CD4-positive, alpha-beta memory T cell (primary cell): Measurements from ENCODE around the gene CTNNB1. TPM values are rescaled to one million over a fixed set of nuclear protein-coding genes. Genes with fewer than 3 reads are reported as not detected.
"Not testable (repeated sequence)": the region's sequence is repeated elsewhere in the genome, so short reads cannot be mapped to it uniquely, and the experiment has no call there.

Experiments used
- CTCF ChIA-PET: fragments of 350-600 bp; sonication (Branson Sonifier 250); formaldehyde crosslinking; loops from one replicate; lab custom pipeline; 2021; ENCODE audit warnings: inconsistent platforms; ENCODE audit not compliant: partially characterized antibody; lab: Charles Lee
- POLR2A ChIA-PET: fragments of 350-600 bp; sonication (Branson Sonifier 250); formaldehyde crosslinking; loops from one replicate; lab custom pipeline; 2021; ENCODE audit not compliant: partially characterized antibody; lab: Charles Lee
- DNase-seq, 5 donors: peaks; one replicate each; pipeline versions ENCODE4 v3.0.0 to v3.0.0-alpha.2; 2020 to 2022; ENCODE audit warnings: mixed read lengths in 1 of 5
- H3K27ac ChIP-seq: one replicate; pipeline ENCODE4 v1.7.0; 2013; ENCODE audit warnings: low read depth, low read length
- H3K27me3 ChIP-seq: 2 replicates; pipeline ENCODE4 v1.7.0; 2013; ENCODE audit warnings: mild to moderate bottlenecking, low read length, moderate library complexity; ENCODE audit not compliant: insufficient read depth
- H3K36me3 ChIP-seq: 2 replicates; pipeline ENCODE4 v1.7.0; 2013; ENCODE audit warnings: mild to moderate bottlenecking, low read length, moderate library complexity; ENCODE audit not compliant: insufficient read depth
- H3K4me1 ChIP-seq: 2 replicates; pipeline ENCODE4 v1.7.0; 2013; ENCODE audit warnings: mild to moderate bottlenecking, low read length, moderate library complexity; ENCODE audit not compliant: insufficient read depth
- H3K4me3 ChIP-seq, 2 donors: one replicate each; pipeline ENCODE4 v1.7.0; 2013; ENCODE audit warnings: low read length in 2 of 2, mild to moderate bottlenecking in 1 of 2
- H3K9me3 ChIP-seq, 2 donors: one replicate each; pipeline ENCODE4 v1.7.0; 2013; ENCODE audit warnings: low read length in 2 of 2, control low read depth in 1 of 2; ENCODE audit not compliant: control insufficient read depth in 1 of 2
- H3K27ac Mint-ChIP-seq, 7 donors: one replicate each; pipeline ENCODE4 v1.8.0; 2020 to 2021; ENCODE audit warnings: mixed read lengths in 7 of 7, mild to moderate bottlenecking in 6 of 7, inconsistent platforms in 3 of 7, moderate library complexity in 3 of 7
- H3K27me3 Mint-ChIP-seq, 2 donors: one replicate each; pipeline ENCODE4 v1.8.0; 2020 to 2021; ENCODE audit warnings: mixed read lengths in 2 of 2
- H3K36me3 Mint-ChIP-seq, 2 donors: one replicate each; pipeline ENCODE4 v1.8.0; 2020 to 2021; ENCODE audit warnings: mixed read lengths in 2 of 2, inconsistent platforms in 1 of 2, mild to moderate bottlenecking in 1 of 2
- H3K4me1 Mint-ChIP-seq, 4 donors: one replicate each; pipeline ENCODE4 v1.8.0; 2020 to 2021; ENCODE audit warnings: mixed read lengths in 4 of 4, mild to moderate bottlenecking in 1 of 4
- H3K4me3 Mint-ChIP-seq, 8 donors: one replicate each; pipeline ENCODE4 v1.8.0; 2020 to 2021; ENCODE audit warnings: mixed read lengths in 8 of 8, mild to moderate bottlenecking in 7 of 8, moderate library complexity in 6 of 8, inconsistent platforms in 3 of 8
- H3K9me3 Mint-ChIP-seq, 8 donors: one replicate each; pipeline ENCODE4 v1.8.0; 2020 to 2021; ENCODE audit warnings: mixed read lengths in 8 of 8, mild to moderate bottlenecking in 5 of 8, inconsistent platforms in 3 of 8, moderate library complexity in 1 of 8
- intact Hi-C: fragments of 100-400 bp; cut with micrococcal nuclease; formaldehyde crosslinking; loops from one replicate; pipeline ENCODE4 v1.15.1; 2023
- polyA plus RNA-seq, 2 donors: library from polyadenylated mRNA; unstranded; fragments of 300-500 nt; fragmentation: Illumina TruSeq; gene quantifications; one replicate each; pipeline ENCODE4 v1.2.3, GENCODE V29; 2021
- total RNA-seq, 2 experiments: library from RNA; stranded (reverse); gene quantifications; one replicate each; pipeline ENCODE4 v1.2.3, GENCODE V29; 2021

Gene CTNNB1
- total and polyA plus RNA-seq, 4 experiments from 2014 or later, result 65.8 to 176 (median 121) TPM

- no peak overlapping the region for H3K27ac Mint-ChIP-seq
- H3K27ac ChIP-seq, result no peak overlapping the region
- H3K4me1 Mint-ChIP-seq, result peaks cover 0 to 3% (median 0%) of the 10 kb centered on the region in 4 donors
- no peak overlapping the region for H3K4me3 Mint-ChIP-seq
- no peaks in the 10 kb centered on the region for H3K4me1 ChIP-seq
- H3K27me3 ChIP-seq, result no peaks in the 10 kb centered on the region
- CTCF ChIA-PET, result no interaction called here
- H3K4me3 ChIP-seq, result no peak overlapping the region
- POLR2A ChIA-PET, result no interaction called here
- peaks cover 0 to 30% (median 10%) of the 10 kb centered on the region in 8 donors for H3K9me3 Mint-ChIP-seq
- peaks cover 0 to 1% of the 10 kb centered on the region in 2 donors for H3K27me3 Mint-ChIP-seq
- H3K36me3 ChIP-seq, result no peaks in the 10 kb centered on the region
- H3K9me3 ChIP-seq, result no peaks in the 10 kb centered on the region
- intact Hi-C loops, result no loop called here
- DNase-seq, result no peak
- peaks cover 13 to 16% of the 10 kb centered on the region in 2 donors for H3K36me3 Mint-ChIP-seq
Observed at GRCh38 chr3:41277790-41278465, 78.6 kb downstream of the CTNNB1 start.

GRCh38 chr3:41284934-41285333, 85.6 kb downstream of the CTNNB1 start:
- H3K27ac Mint-ChIP-seq, CTCF ChIA-PET, H3K36me3 ChIP-seq, H3K27ac ChIP-seq, H3K9me3 ChIP-seq, H3K27me3 Mint-ChIP-seq, intact Hi-C loops, H3K4me1 ChIP-seq, H3K4me3 ChIP-seq, H3K27me3 ChIP-seq, H3K36me3 Mint-ChIP-seq, DNase-seq, POLR2A ChIA-PET, H3K4me3 Mint-ChIP-seq: not testable (repeated sequence)
- Mint-ChIP-seq H3K9me3 (peaks cover 0 to 34% (median 8%) of the 10 kb centered on the region in 8 donors), H3K4me1 (peaks cover 3 to 11% (median 8%) of the 10 kb centered on the region in 4 donors)

GRCh38 chr3:41286305-41286704, 87.0 kb downstream of the CTNNB1 start:
- peaks cover 5% of the 10 kb centered on the region for H3K4me1 ChIP-seq
- no peak overlapping the region for H3K4me3 ChIP-seq
- DNase-seq, result no peak
- intact Hi-C loops, result no loop called here
- no peaks in the 10 kb centered on the region for H3K36me3 ChIP-seq
- H3K9me3 ChIP-seq, result no peaks in the 10 kb centered on the region
- Mint-ChIP-seq H3K4me3 (no peak overlapping the region), H3K27me3 (no peaks in the 10 kb centered on the region), H3K9me3 (peaks cover 0 to 34% (median 8%) of the 10 kb centered on the region in 8 donors), H3K27ac (no peak overlapping the region), H3K4me1 (peaks cover 3 to 11% (median 9%) of the 10 kb centered on the region in 4 donors), H3K36me3 (peaks cover 1 to 12% of the 10 kb centered on the region in 2 donors)
- CTCF ChIA-PET, result no interaction called here
- no peak overlapping the region for H3K27ac ChIP-seq
- POLR2A ChIA-PET, result no interaction called here
- H3K27me3 ChIP-seq, result no peaks in the 10 kb centered on the region

GRCh38 chr3:41288785-41289184, 89.5 kb downstream of the CTNNB1 start:
- Mint-ChIP-seq H3K4me3 (no peak overlapping the region), H3K9me3 (peaks cover 0 to 18% (median 3%) of the 10 kb centered on the region in 8 donors), H3K4me1 (peaks cover 3 to 11% (median 9%) of the 10 kb centered on the region in 4 donors), H3K36me3 (peaks cover 0 to 13% of the 10 kb centered on the region in 2 donors), H3K27ac (no peak overlapping the region), H3K27me3 (no peaks in the 10 kb centered on the region)
- Histone ChIP-seq H3K36me3 (no peaks in the 10 kb centered on the region), H3K9me3 (no peaks in the 10 kb centered on the region), H3K4me3 (no peak overlapping the region), H3K27me3 (no peaks in the 10 kb centered on the region), H3K4me1 (peaks cover 5% of the 10 kb centered on the region), H3K27ac (no peak overlapping the region)
- no peak for DNase-seq
- ChIA-PET CTCF (no interaction called here), POLR2A (no interaction called here)
- intact Hi-C loops, result no loop called here
